HCT116 (cell line): ENCODE measurements around the gene ACVR1B. TPM values are rescaled to one million over a fixed set of nuclear protein-coding genes. Genes with fewer than 3 reads are reported as not detected.

ENCODE experiments used
- ATAC-seq: fragments of 200-7000 bp; cut with Tn5 transposase; 2 replicates; pipeline ENCODE4 v1.9.1; 2020; ENCODE audit warnings: mild to moderate bottlenecking, moderate library complexity
- BruUV-seq: library from RNA; stranded (reverse); fragments of 400-500 nt; replicated peaks from 2 replicates; lab custom pipeline; 2021; lab: Mats Ljungman, UMichigan
- CTCF ChIA-PET: fragments of 300-600 bp; sonication (Branson Sonifier 250); formaldehyde crosslinking; loops from one replicate; lab custom pipeline; 2021; ENCODE audit warnings: antibody characterized with exemption; lab: Charles Lee
- POLR2A ChIA-PET: fragments of 300-600, 350-600 bp; sonication (Branson Sonifier 250); formaldehyde crosslinking; loops from one replicate; lab custom pipeline; 2021; ENCODE audit warnings: antibody characterized with exemption; lab: Charles Lee
- RAD21 ChIA-PET, 2 experiments: fragments of 300-600 bp; sonication (Branson Sonifier 250); formaldehyde crosslinking; loops; one replicate each; lab custom pipeline; 2023; ENCODE audit warnings: low total read pairs in 2 of 2; ENCODE audit not compliant: uncharacterized antibody in 2 of 2, unreplicated experiment in 2 of 2, low non-redundant PET in 1 of 2; lab: Charles Lee
- DNase-seq: peaks from one replicate; pipeline ENCODE4 v3.0.0-alpha.2; 2010; ENCODE audit warnings: low read depth, low spot score
- H2AFZ ChIP-seq: fragments of 200-600 bp; shearing (Covaris generic), sonication (generic); 2 replicates; pipeline ENCODE4 v1.6.1; 2017; ENCODE audit warnings: low read depth, mixed run types, mixed read lengths, antibody characterized with exemption, low read length; ENCODE audit not compliant: poor library complexity, severe bottlenecking
- H3K27ac ChIP-seq: 2 replicates; pipeline ENCODE4 v1.5.1; 2012; ENCODE audit warnings: low read depth, low read length
- H3K27me3 ChIP-seq: fragments of 200-600 bp; sonication (generic); 2 replicates; pipeline ENCODE4 v1.6.1; 2016; ENCODE audit warnings: mixed run types, low read length, mixed read lengths; ENCODE audit not compliant: insufficient read depth
- H3K36me3 ChIP-seq, 2 experiments: fragments of 200-500 bp in 1 of 2; fragments of 200-600 bp in 1 of 2; sonication (Bioruptor generic) in 1 of 2; sonication (generic) in 1 of 2; 2 replicates each; pipeline versions ENCODE4 v1.5.1 to v1.6.1; 2014 to 2016; ENCODE audit warnings: low read length in 2 of 2, inconsistent platforms in 1 of 2, mixed read lengths in 1 of 2, mixed run types in 1 of 2; ENCODE audit not compliant: insufficient read depth in 2 of 2, control insufficient read depth in 1 of 2
- H3K4me1 ChIP-seq, 2 experiments: fragments of 200-600 bp in 1 of 2; sonication (generic) in 1 of 2; 2 replicates each; pipeline versions ENCODE4 v1.5.1 to v1.6.1; 2012 to 2017; ENCODE audit warnings: low read length in 2 of 2, inconsistent platforms in 1 of 2, mild to moderate bottlenecking in 1 of 2, mixed read lengths in 1 of 2, mixed run types in 1 of 2, moderate library complexity in 1 of 2; ENCODE audit not compliant: insufficient read depth in 2 of 2, control insufficient read depth in 1 of 2
- H3K4me2 ChIP-seq: fragments of 200-600 bp; sonication (generic); 2 replicates; pipeline ENCODE4 v1.6.1; 2017; ENCODE audit warnings: mixed run types, low read length, mixed read lengths
- H3K4me3 ChIP-seq, 2 experiments: fragments of 200-600 bp in 1 of 2; sonication (generic) in 1 of 2; replicated peaks in 1 of 2; 2 replicates each; pipeline ENCODE4 v1.5.1; 2011 to 2016; ENCODE audit warnings: low read length in 2 of 2, control low read depth in 1 of 2, low read depth in 1 of 2, mild to moderate bottlenecking in 1 of 2, mixed read lengths in 1 of 2, mixed run types in 1 of 2
- H3K79me2 ChIP-seq: fragments of 200-600 bp; sonication (generic); 2 replicates; pipeline ENCODE4 v1.6.1; 2017; ENCODE audit warnings: mild to moderate bottlenecking, mixed run types, low read length, moderate library complexity, mixed read lengths; ENCODE audit not compliant: insufficient read depth
- H3K9ac ChIP-seq: fragments of 200-600 bp; sonication (generic); 2 replicates; pipeline ENCODE4 v1.6.1; 2016; ENCODE audit warnings: low read length, mixed read lengths
- H3K9me2 ChIP-seq: fragments of 200-600 bp; sonication (generic), shearing (Covaris generic); 2 replicates; pipeline ENCODE4 v1.6.1; 2017; ENCODE audit warnings: mixed run types, mild to moderate bottlenecking, moderate library complexity; ENCODE audit not compliant: insufficient read depth
- H3K9me3 ChIP-seq, 2 experiments: fragments of 200-500 bp in 1 of 2; fragments of 200-600 bp in 1 of 2; sonication (Bioruptor generic) in 1 of 2; sonication (generic) in 1 of 2; 2 replicates each; pipeline ENCODE4 v1.6.1; 2014 to 2017; ENCODE audit warnings: low read length in 2 of 2, mixed read lengths in 2 of 2, inconsistent platforms in 1 of 2, low read depth in 1 of 2, mild to moderate bottlenecking in 1 of 2, mixed run types in 1 of 2, moderate library complexity in 1 of 2; ENCODE audit not compliant: control insufficient read depth in 1 of 2, insufficient read depth in 1 of 2
- H4K20me1 ChIP-seq: fragments of 200-600 bp; sonication (generic), shearing (Covaris generic); 2 replicates; pipeline ENCODE4 v1.6.1; 2017; ENCODE audit warnings: mixed run types, mild to moderate bottlenecking, moderate library complexity; ENCODE audit not compliant: insufficient read depth
- EGR1 ChIP-seq: IDR thresholded peaks from 2 replicates; pipeline ENCODE4 v1.6.1; 2012; ENCODE audit warnings: low read depth
- ELF1 ChIP-seq: IDR thresholded peaks from 2 replicates; pipeline ENCODE4 v1.6.1; 2012; ENCODE audit warnings: low read depth, borderline replicate concordance
- EZH2 ChIP-seq: fragments of 200-600 bp; sonication (generic); IDR thresholded peaks from 2 replicates; pipeline ENCODE4 v1.6.1; 2017; ENCODE audit warnings: antibody characterized with exemption, mixed run types
- FOSL1 ChIP-seq: IDR thresholded peaks from 2 replicates; pipeline ENCODE4 v1.6.1; 2012; ENCODE audit warnings: low read depth
- POLR2A ChIP-seq: IDR thresholded peaks from 2 replicates; pipeline ENCODE4 v1.7.0; 2011; ENCODE audit warnings: borderline replicate concordance; ENCODE audit not compliant: insufficient read depth, insufficient read length; ENCODE audit errors: extremely low read depth
- POLR2AphosphoS5 ChIP-seq: IDR thresholded peaks from 2 replicates; pipeline ENCODE4 v1.6.1; 2011; ENCODE audit warnings: mild to moderate bottlenecking, low read depth, low read length, moderate library complexity
- RAD21 ChIP-seq: IDR thresholded peaks from 2 replicates; pipeline ENCODE4 v1.6.1; 2012; ENCODE audit warnings: low read depth, mild to moderate bottlenecking
- SP1 ChIP-seq: IDR thresholded peaks from 2 replicates; pipeline ENCODE4 v1.6.1; 2012; ENCODE audit warnings: low read depth
- ZFX ChIP-seq: fragments of 450-650 bp; IDR thresholded peaks from 2 replicates; pipeline ENCODE4 v1.6.1; 2017
- ZNF274 ChIP-seq: fragments of 200-500 bp; sonication (Bioruptor generic); IDR thresholded peaks from 2 replicates; pipeline ENCODE4 v1.6.1; 2014; ENCODE audit warnings: mild to moderate bottlenecking, low read depth, low read length, inconsistent platforms
- intact Hi-C: fragments of 100-400 bp; cut with micrococcal nuclease; formaldehyde crosslinking; loops from 2 replicates; pipeline ENCODE4 v1.10.0; 2022
- total RNA-seq: library from RNA; stranded (reverse); gene quantifications from one replicate; pipeline ENCODE4 v1.2.1, GENCODE V29; 2021; ENCODE audit not compliant: unreplicated experiment
- TF ChIP-seq, protein P1 (sequence below): IDR thresholded peaks from 2 replicates; pipeline ENCODE4 v1.6.1; 2012
- TF ChIP-seq, protein P2 (sequence below): IDR thresholded peaks from 2 replicates; pipeline ENCODE4 v1.6.1; 2012
- TF ChIP-seq, protein P3 (sequence below): IDR thresholded peaks from 2 replicates; pipeline ENCODE4 v1.6.1; 2012; ENCODE audit warnings: low read depth

The ACVR1B gene
- total RNA-seq, 1 experiment from 2014 or later: 22.7 TPM

DNA sequence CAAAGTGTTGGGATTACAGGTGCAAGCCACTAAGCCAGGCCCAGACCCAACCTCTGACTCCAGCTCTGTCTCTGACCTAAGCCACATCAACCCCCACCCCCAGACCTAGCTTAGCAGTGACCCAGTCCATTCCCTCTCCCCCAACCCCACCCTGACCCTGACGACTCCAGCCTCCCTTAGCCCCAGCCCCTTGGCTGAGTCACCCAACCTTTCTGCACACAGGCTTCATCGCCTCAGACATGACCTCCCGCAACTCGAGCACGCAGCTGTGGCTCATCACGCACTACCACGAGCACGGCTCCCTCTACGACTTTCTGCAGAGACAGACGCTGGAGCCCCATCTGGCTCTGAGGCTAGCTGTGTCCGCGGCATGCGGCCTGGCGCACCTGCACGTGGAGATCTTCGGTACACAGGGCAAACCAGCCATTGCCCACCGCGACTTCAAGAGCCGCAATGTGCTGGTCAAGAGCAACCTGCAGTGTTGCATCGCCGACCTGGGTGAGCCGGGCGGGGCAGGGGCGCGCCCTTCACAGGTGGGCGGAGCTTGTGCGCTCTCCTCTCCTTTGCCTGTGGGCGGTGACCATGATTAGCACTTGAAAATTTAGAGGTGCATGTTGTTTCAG is 36.4 kb upstream of the ACVR1B start:
- ChIA-PET POLR2A (no interaction called here), RAD21 (no interaction called here), CTCF (interaction anchor here (0.8 kb wide), 1 partner anchor 8 kb away, joined by 3 read pairs; no protein-coding TSS in a partner anchor)
- Histone ChIP-seq H3K9me3 (no peaks in the 10 kb centered on the region), H3K79me2 (no peaks in the 10 kb centered on the region), H3K9ac (no peak overlapping the region), H3K4me2 (no peak overlapping the region), H3K27ac (no peak overlapping the region), H4K20me1 (no peaks in the 10 kb centered on the region), H3K27me3 (no peaks in the 10 kb centered on the region), H3K4me3 (no peak overlapping the region), H2AFZ (no peak overlapping the region), H3K9me2 (no peaks in the 10 kb centered on the region), H3K36me3 (no peaks in the 10 kb centered on the region), H3K4me1 (peaks cover 8 to 21% of the 10 kb centered on the region in 2 experiments)
- TF ChIP-seq EZH2 (no peak), ELF1 (no peak), ZFX (no peak), POLR2AphosphoS5 (no peak), ZNF274 (no peak)
- TF ChIP-seq, protein P1, sequence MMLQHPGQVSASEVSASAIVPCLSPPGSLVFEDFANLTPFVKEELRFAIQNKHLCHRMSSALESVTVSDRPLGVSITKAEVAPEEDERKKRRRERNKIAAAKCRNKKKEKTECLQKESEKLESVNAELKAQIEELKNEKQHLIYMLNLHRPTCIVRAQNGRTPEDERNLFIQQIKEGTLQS: no peak
- TF ChIP-seq, protein P2, sequence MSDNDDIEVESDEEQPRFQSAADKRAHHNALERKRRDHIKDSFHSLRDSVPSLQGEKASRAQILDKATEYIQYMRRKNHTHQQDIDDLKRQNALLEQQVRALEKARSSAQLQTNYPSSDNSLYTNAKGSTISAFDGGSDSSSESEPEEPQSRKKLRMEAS: no peak
- BruUV-seq: no TSS peak
- intact Hi-C loops: no loop called here
- DNase-seq (no peak), ATAC-seq (no peak)

- Histone ChIP-seq H3K4me1 (peaks cover 8 to 21% of the 10 kb centered on the region in 2 experiments), H3K79me2 (no peaks in the 10 kb centered on the region), H3K27ac (no peak overlapping the region)
- intact Hi-C loops: no loop called here
- ChIA-PET POLR2A (no interaction called here), CTCF (no interaction called here)
- no peak for DNase-seq
- no peak for TF ChIP-seq ZFX
- TF ChIP-seq FOSL1: no peak
- TF ChIP-seq EGR1: no peak
- no peak for TF ChIP-seq SP1
- TF ChIP-seq, protein P3, sequence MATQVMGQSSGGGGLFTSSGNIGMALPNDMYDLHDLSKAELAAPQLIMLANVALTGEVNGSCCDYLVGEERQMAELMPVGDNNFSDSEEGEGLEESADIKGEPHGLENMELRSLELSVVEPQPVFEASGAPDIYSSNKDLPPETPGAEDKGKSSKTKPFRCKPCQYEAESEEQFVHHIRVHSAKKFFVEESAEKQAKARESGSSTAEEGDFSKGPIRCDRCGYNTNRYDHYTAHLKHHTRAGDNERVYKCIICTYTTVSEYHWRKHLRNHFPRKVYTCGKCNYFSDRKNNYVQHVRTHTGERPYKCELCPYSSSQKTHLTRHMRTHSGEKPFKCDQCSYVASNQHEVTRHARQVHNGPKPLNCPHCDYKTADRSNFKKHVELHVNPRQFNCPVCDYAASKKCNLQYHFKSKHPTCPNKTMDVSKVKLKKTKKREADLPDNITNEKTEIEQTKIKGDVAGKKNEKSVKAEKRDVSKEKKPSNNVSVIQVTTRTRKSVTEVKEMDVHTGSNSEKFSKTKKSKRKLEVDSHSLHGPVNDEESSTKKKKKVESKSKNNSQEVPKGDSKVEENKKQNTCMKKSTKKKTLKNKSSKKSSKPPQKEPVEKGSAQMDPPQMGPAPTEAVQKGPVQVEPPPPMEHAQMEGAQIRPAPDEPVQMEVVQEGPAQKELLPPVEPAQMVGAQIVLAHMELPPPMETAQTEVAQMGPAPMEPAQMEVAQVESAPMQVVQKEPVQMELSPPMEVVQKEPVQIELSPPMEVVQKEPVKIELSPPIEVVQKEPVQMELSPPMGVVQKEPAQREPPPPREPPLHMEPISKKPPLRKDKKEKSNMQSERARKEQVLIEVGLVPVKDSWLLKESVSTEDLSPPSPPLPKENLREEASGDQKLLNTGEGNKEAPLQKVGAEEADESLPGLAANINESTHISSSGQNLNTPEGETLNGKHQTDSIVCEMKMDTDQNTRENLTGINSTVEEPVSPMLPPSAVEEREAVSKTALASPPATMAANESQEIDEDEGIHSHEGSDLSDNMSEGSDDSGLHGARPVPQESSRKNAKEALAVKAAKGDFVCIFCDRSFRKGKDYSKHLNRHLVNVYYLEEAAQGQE: no peak
- no peak for TF ChIP-seq RAD21
- no peak for TF ChIP-seq POLR2A
- TF ChIP-seq, protein P2: no peak
- TF ChIP-seq, all 23 proteins: peak for 0
- Histone ChIP-seq H3K9me2 (no peaks in the 10 kb centered on the region), H3K4me2 (no peak overlapping the region), H3K9me3 (no peaks in the 10 kb centered on the region), H3K36me3 (no peaks in the 10 kb centered on the region), H3K4me3 (no peak overlapping the region), H4K20me1 (no peaks in the 10 kb centered on the region), H3K27me3 (no peaks in the 10 kb centered on the region), H3K9ac (no peak overlapping the region), H2AFZ (no peak overlapping the region)
- no peak for ATAC-seq
- RAD21 ChIA-PET: no interaction called here
- BruUV-seq: no TSS peak
Observed at GRCh38 chr12:51915951-51916350, 35.5 kb upstream of the ACVR1B start.
